Measurements from ENCODE around the gene MLXIP. TPM values are rescaled to one million over a fixed set of nuclear protein-coding genes. Genes with fewer than 3 reads are reported as not detected.

Gene MLXIP
- total and polyA plus RNA-seq, 2 experiments from 2014 or later: 16.2 to 23.0 TPM

DNA sequence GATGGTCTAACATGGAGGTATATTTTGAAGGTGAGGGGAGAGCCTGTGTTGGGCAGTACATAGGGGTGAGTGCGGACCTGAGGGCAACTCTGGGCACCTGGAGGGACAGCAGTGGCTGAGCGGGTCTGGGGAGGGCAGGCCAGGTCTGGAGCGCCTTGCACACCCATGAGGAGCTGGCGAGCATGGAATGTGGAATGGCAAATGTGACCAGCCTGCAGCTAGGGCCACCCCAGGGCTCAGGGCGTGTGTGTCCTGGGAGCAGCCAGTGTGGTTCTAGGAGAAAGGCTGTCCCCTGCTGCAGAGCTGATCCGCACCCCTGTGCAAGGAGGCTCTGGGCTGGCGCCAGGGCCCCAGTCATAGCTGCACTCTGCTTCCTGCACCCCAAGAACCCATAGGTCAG is 32.4 kb upstream of the MLXIP start (continued):
- TF ChIP-seq ZNF462 (CRISPR knock-in tag; IDR thresholded peaks at IDR 0.05): no peak
- no peak for TF ChIP-seq JUNB (IDR thresholded peaks at IDR 0.05; ENCODE audit: unreplicated experiment)

- no peaks in the 10 kb centered on the region for H3K9me2 ChIP-seq (ENCODE audit: insufficient read depth)
- H3K27me3 ChIP-seq (ENCODE audit: insufficient read depth): no peaks in the 10 kb centered on the region
- Mint-ChIP-seq H3K4me1 (0 out of 3 replicates have a peak, but pooled peaks cover 3% of the 10 kb centered on the region), H3K9me3 (peaks cover 6% of the 10 kb centered on the region; the same call in 2 of the 3 replicates), H3K27me3 (ENCODE audit: insufficient read depth, low read depth, poor library complexity) (peaks cover 6% of the 10 kb centered on the region), H3K27ac (no peak overlapping the region), H3K4me3 (no peak overlapping the region), H3K36me3 (ENCODE audit: low read depth) (peaks cover 42% of the 10 kb centered on the region)
- no peaks in the 10 kb centered on the region for H3K36me3 ChIP-seq (ENCODE audit: insufficient read depth)
- no peaks in the 10 kb centered on the region for H3K4me1 ChIP-seq (ENCODE audit: insufficient read depth)
- no peaks in the 10 kb centered on the region for H3K79me2 ChIP-seq (replicated peaks; ENCODE audit: insufficient read depth)
- ATAC-seq (no peak), DNase-seq (ENCODE audit: low spot score) (no peak)
- H3K4me2 ChIP-seq: no peak overlapping the region
- H3K27ac ChIP-seq (ENCODE audit: low read depth): no peak overlapping the region
- no peak overlapping the region for H2AFZ ChIP-seq
- no peaks in the 10 kb centered on the region for H3F3A ChIP-seq (replicated peaks; ENCODE audit: low read depth)
- no peaks in the 10 kb centered on the region for H4K20me1 ChIP-seq (replicated peaks; ENCODE audit: insufficient read depth)
- no peak overlapping the region for H3K4me3 ChIP-seq
- TF ChIP-seq CREB1 (CRISPR knock-in tag; IDR thresholded peaks at IDR 0.05; ENCODE audit: low read depth): no peak
- TF ChIP-seq, protein P1, sequence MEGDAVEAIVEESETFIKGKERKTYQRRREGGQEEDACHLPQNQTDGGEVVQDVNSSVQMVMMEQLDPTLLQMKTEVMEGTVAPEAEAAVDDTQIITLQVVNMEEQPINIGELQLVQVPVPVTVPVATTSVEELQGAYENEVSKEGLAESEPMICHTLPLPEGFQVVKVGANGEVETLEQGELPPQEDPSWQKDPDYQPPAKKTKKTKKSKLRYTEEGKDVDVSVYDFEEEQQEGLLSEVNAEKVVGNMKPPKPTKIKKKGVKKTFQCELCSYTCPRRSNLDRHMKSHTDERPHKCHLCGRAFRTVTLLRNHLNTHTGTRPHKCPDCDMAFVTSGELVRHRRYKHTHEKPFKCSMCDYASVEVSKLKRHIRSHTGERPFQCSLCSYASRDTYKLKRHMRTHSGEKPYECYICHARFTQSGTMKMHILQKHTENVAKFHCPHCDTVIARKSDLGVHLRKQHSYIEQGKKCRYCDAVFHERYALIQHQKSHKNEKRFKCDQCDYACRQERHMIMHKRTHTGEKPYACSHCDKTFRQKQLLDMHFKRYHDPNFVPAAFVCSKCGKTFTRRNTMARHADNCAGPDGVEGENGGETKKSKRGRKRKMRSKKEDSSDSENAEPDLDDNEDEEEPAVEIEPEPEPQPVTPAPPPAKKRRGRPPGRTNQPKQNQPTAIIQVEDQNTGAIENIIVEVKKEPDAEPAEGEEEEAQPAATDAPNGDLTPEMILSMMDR (conservative IDR thresholded peaks at IDR 0.05; ENCODE audit: low read depth in 2 of 2): no peak
- no peak for TF ChIP-seq NANOG (IDR thresholded peaks at IDR 0.05; ENCODE audit: borderline replicate concordance)
- no peak for TF ChIP-seq EZH2 (IDR thresholded peaks at IDR 0.05; ENCODE audit: low read depth, unreplicated experiment)
- TF ChIP-seq REST (IDR thresholded peaks at IDR 0.05; ENCODE audit: unreplicated experiment): no peak
- no peak for TF ChIP-seq STAT1 (IDR thresholded peaks at IDR 0.05; ENCODE audit: unreplicated experiment)
Observed at GRCh38 chr12:122048151-122048550, 30.4 kb upstream of the MLXIP start.
